ENCODE measurements around the gene JARID2.

Gene JARID2

GRCh38 chr6:15499591-15499990 is 253.7 kb downstream of the JARID2 start:
- DNase-seq = no peak

GRCh38 chr6:15500078-15500740 is 254.3 kb downstream of the JARID2 start:
- no peak for DNase-seq

- no peak for DNase-seq
These were observed 255.3 kb downstream of the JARID2 start for GRCh38 chr6:15500901-15501825.

GRCh38 chr6:15501826-15502445 is 256.1 kb downstream of the JARID2 start:
- no peak for DNase-seq

GRCh38 chr6:15502446-15503345 is 256.8 kb downstream of the JARID2 start:
- DNase-seq = no peak

- DNase-seq = no peak
These were observed 257.4 kb downstream of the JARID2 start for GRCh38 chr6:15503346-15503680.

- no peak for DNase-seq
These were observed 258.2 kb downstream of the JARID2 start for GRCh38 chr6:15504040-15504495.

- DNase-seq = no peak
These were observed 258.9 kb downstream of the JARID2 start for GRCh38 chr6:15504581-15505350.

GRCh38 chr6:15505463-15505918 is 259.6 kb downstream of the JARID2 start:
- no peak for DNase-seq

GRCh38 chr6:15506066-15506465 is 260.2 kb downstream of the JARID2 start:
- DNase-seq = no peak

- no peak for DNase-seq
These were observed 261.4 kb downstream of the JARID2 start for GRCh38 chr6:15507221-15507620.

- DNase-seq = no peak
These were observed 261.9 kb downstream of the JARID2 start for GRCh38 chr6:15507746-15508145.

- no peak for DNase-seq
These were observed 262.6 kb downstream of the JARID2 start for GRCh38 chr6:15508441-15508871.

GRCh38 chr6:15508931-15509330 is 263.1 kb downstream of the JARID2 start:
- DNase-seq = no peak

GRCh38 chr6:15509335-15509933 is 263.6 kb downstream of the JARID2 start:
- no peak for DNase-seq

GRCh38 chr6:15510121-15510520 is 264.3 kb downstream of the JARID2 start:
- DNase-seq = no peak

- DNase-seq = no peak
These were observed 264.8 kb downstream of the JARID2 start for GRCh38 chr6:15510536-15511247.

- DNase-seq = no peak
These were observed 265.6 kb downstream of the JARID2 start for GRCh38 chr6:15511248-15512125.

GRCh38 chr6:15512126-15512525 is 266.3 kb downstream of the JARID2 start:
- DNase-seq = no peak
